ENCODE results near the gene CNNM1.

Gene CNNM1

DNA sequence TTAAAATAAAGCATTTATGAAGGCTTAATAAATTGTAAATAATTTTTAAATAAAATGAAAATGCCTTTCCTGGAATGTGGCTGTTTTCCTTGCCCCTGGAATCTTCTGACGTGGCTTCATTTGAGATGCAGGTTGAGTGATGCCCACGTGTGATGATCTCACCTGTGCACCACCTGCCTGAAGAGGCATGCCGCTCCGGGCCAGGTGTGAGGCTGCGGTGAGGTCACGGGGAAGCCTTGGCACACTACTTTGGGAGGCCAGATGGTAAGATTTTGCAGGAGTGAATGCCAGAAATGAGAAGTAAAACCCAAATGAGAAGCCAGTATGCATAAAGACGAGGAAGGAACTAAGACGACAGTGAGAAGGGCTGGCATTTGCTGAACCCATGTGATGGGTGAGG is 65.1 kb downstream of the CNNM1 start:
- Histone ChIP-seq H2BK12ac (ENCODE audit: low read length) (no peak overlapping the region), H3K18ac (ENCODE audit: low read length) (no peak overlapping the region), H2AFZ (ENCODE audit: insufficient read depth, low read length, poor library complexity) (no peak overlapping the region), H3K9ac (ENCODE audit: low read length) (no peak overlapping the region), H3K79me2 (ENCODE audit: control insufficient read depth, insufficient read depth, low read length, poor library complexity) (no peaks in the 10 kb centered on the region), H2BK5ac (ENCODE audit: low read depth, low read length, poor library complexity) (no peak overlapping the region), H3K4me2 (ENCODE audit: low read length) (no peak overlapping the region), H3K27me3 (ENCODE audit: insufficient read depth, low read length) (no peaks in the 10 kb centered on the region), H4K91ac (ENCODE audit: low read depth, low read length) (no peak overlapping the region), H3K4me1 (ENCODE audit: control insufficient read depth in 1 of 2, insufficient read depth in 2 of 2, low read length in 2 of 2) (peaks cover 13 to 25% of the 10 kb centered on the region in 2 experiments), H3K9me3 (ENCODE audit: insufficient read depth, low read depth, low read length) (no peaks in the 10 kb centered on the region), H3K36me3 (ENCODE audit: control insufficient read depth in 1 of 2, insufficient read depth in 2 of 2, low read length in 2 of 2) (peaks cover 4 to 5% of the 10 kb centered on the region in 2 experiments), H4K8ac (ENCODE audit: low read depth, low read length) (no peak overlapping the region), H3K23ac (ENCODE audit: low read length) (no peak overlapping the region), H4K12ac (ENCODE audit: low read depth, low read length) (no peak overlapping the region), H3K27ac (ENCODE audit: low read depth, low read length) (no peak overlapping the region), H2AK5ac (ENCODE audit: low read length) (no peak overlapping the region), H3K4me3 (ENCODE audit: low read depth, low read length) (no peak overlapping the region), H3K4ac (ENCODE audit: low read depth, low read length) (no peak overlapping the region), H2BK120ac (ENCODE audit: insufficient read depth, low read length, poor library complexity) (no peak overlapping the region), H3K14ac (ENCODE audit: low read length) (no peak overlapping the region), H3K79me1 (ENCODE audit: low read length) (peaks cover 10% of the 10 kb centered on the region)
- WGBS (ENCODE audit: extremely low coverage, insufficient coverage, insufficient read length) = no CpG with 5 or more reads among the region's 8 CpGs
- DNase-seq = peak in 1 of 2 donors; percentile 11

DNA sequence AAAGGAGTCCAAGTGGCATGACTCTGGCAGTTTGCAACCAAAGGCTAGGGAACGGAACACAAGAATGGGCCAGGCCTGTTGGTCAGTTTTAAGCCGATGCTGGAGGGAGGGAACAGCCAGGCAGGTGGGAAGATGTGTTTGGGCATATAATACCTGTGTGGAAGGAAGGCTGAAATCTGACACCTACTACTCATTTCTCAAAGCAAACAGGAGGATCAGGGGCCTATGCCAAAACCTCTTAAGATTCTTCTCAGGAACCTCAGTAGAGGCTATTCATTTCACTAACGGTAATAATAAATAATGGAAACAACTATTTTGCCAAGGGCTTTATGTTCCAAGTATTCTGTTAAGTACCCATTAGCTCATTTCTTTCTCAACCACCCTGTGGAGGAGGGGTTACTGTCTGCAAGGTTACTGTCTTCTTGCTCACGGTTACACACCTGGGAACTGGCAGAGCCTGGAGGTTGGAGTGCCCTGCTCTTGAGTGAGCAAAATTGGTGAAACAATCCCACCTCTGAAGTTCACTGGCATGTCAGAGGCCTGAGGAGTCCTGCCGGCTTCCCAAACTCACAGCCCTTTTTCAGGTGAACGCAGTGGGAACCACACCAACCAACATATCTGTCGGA is 65.7 kb downstream of the CNNM1 start:
- Histone ChIP-seq H3K4me1 (ENCODE audit: control insufficient read depth in 1 of 2, insufficient read depth in 2 of 2, low read length in 2 of 2) (peaks cover 13 to 25% of the 10 kb centered on the region in 2 experiments), H3K36me3 (ENCODE audit: control insufficient read depth in 1 of 2, insufficient read depth in 2 of 2, low read length in 2 of 2) (peaks cover 4 to 7% of the 10 kb centered on the region in 2 experiments), H2AFZ (ENCODE audit: insufficient read depth, low read length, poor library complexity) (no peak overlapping the region), H2BK5ac (ENCODE audit: low read depth, low read length, poor library complexity) (no peak overlapping the region), H2AK5ac (ENCODE audit: low read length) (no peak overlapping the region), H3K4me2 (ENCODE audit: low read length) (no peak overlapping the region), H3K18ac (ENCODE audit: low read length) (no peak overlapping the region), H3K27me3 (ENCODE audit: insufficient read depth, low read length) (no peaks in the 10 kb centered on the region), H3K14ac (ENCODE audit: low read length) (no peak overlapping the region), H4K91ac (ENCODE audit: low read depth, low read length) (no peak overlapping the region), H3K23ac (ENCODE audit: low read length) (no peak overlapping the region), H3K4ac (ENCODE audit: low read depth, low read length) (no peak overlapping the region), H3K9ac (ENCODE audit: low read length) (no peak overlapping the region), H3K27ac (ENCODE audit: low read depth, low read length) (no peak overlapping the region), H3K4me3 (ENCODE audit: low read depth, low read length) (no peak overlapping the region), H4K12ac (ENCODE audit: low read depth, low read length) (no peak overlapping the region), H3K79me1 (ENCODE audit: low read length) (peaks cover 10% of the 10 kb centered on the region), H3K9me3 (ENCODE audit: insufficient read depth, low read depth, low read length) (no peaks in the 10 kb centered on the region), H2BK120ac (ENCODE audit: insufficient read depth, low read length, poor library complexity) (no peak overlapping the region), H4K8ac (ENCODE audit: low read depth, low read length) (no peak overlapping the region), H3K79me2 (ENCODE audit: control insufficient read depth, insufficient read depth, low read length, poor library complexity) (no peaks in the 10 kb centered on the region), H2BK12ac (ENCODE audit: low read length) (peak overlapping the region; percentile 29)
- WGBS (ENCODE audit: extremely low coverage, insufficient coverage, insufficient read length) = no CpG with 5 or more reads among the region's 7 CpGs
- no peak for DNase-seq

DNA sequence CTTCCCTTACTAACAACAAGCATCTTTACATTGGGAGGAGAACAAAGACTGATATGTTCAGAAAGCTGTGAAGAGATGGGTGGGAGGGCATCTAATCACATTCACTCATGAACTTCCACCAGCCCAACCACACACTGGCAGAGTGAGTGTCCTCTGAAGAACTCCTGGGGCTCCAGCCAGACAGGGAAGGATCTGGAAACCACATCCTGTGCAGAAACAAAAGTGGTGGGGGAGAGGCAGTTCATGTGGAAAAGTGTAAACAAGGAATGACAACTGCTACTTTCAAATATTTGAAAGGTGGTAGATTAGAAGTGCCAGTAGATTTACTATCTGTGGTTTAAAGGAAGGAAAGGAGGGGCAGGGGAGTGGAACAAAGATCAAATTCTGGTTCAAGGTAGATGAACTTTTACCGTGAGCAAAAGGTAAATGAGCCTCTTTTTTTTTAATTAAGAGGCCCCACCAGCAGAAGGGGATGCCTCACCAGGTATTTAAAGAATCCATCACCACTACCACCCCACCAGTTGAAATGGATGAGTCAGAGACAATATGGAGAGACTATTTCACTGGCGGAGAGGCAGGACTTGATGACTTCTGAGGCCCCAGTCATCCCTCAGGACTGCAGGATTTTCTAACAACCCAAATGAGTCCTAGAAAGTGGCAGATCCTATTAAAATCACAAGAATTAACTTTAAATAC is 66.7 kb downstream of the CNNM1 start:
- Histone ChIP-seq H3K79me2 (ENCODE audit: control insufficient read depth, insufficient read depth, low read length, poor library complexity) (no peaks in the 10 kb centered on the region), H3K23ac (ENCODE audit: low read length) (no peak overlapping the region), H3K4ac (ENCODE audit: low read depth, low read length) (no peak overlapping the region)

DNA sequence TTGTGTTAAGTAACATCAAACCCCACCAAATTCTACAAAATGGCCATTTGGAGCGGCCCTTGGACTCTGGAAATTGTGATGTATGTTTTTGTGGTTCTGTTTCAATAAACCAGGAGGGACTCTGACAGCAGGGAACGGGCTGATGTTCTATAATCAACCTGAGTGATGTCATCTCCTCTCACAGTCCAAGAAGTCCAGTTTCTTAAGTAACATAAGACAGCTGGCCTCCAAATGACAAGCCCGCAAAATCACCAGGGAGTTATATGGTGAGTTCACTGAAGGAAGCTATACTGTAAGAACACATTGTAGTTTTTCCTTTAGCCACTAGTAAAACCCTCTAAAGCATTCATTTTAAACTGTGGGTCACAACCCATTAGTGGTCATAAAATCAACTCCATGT is 67.3 kb downstream of the CNNM1 start:
- no peak overlapping the region for H3K4me3 ChIP-seq (ENCODE audit: low read depth, low read length)
- no peak for DNase-seq
- peaks cover 7 to 11% of the 10 kb centered on the region in 2 experiments for H3K36me3 ChIP-seq (ENCODE audit: control insufficient read depth in 1 of 2, insufficient read depth in 2 of 2, low read length in 2 of 2)
- no peak overlapping the region for H2BK120ac ChIP-seq (ENCODE audit: insufficient read depth, low read length, poor library complexity)
- peak overlapping the region; percentile 31 for H3K27ac ChIP-seq (ENCODE audit: low read depth, low read length)
- WGBS (ENCODE audit: extremely low coverage, insufficient coverage, insufficient read length) = no CpG with 5 or more reads among the region's 3 CpGs
- no peak overlapping the region for H4K12ac ChIP-seq (ENCODE audit: low read depth, low read length)
- no peak overlapping the region for H3K14ac ChIP-seq (ENCODE audit: low read length)
- no peaks in the 10 kb centered on the region for H3K9me3 ChIP-seq (ENCODE audit: insufficient read depth, low read depth, low read length)
- peaks cover 9% of the 10 kb centered on the region for H3K79me1 ChIP-seq (ENCODE audit: low read length)
- no peak overlapping the region for H3K23ac ChIP-seq (ENCODE audit: low read length)
- H3K4ac ChIP-seq (ENCODE audit: low read depth, low read length) = no peak overlapping the region
- H3K18ac ChIP-seq (ENCODE audit: low read length) = no peak overlapping the region
- no peak overlapping the region for H4K91ac ChIP-seq (ENCODE audit: low read depth, low read length)
- H3K4me1 ChIP-seq (ENCODE audit: control insufficient read depth in 1 of 2, insufficient read depth in 2 of 2, low read length in 2 of 2) = peaks cover 11 to 22% of the 10 kb centered on the region in 2 experiments
- no peaks in the 10 kb centered on the region for H3K27me3 ChIP-seq (ENCODE audit: insufficient read depth, low read length)
- no peak overlapping the region for H2AFZ ChIP-seq (ENCODE audit: insufficient read depth, low read length, poor library complexity)
- H2BK5ac ChIP-seq (ENCODE audit: low read depth, low read length, poor library complexity) = no peak overlapping the region
- H2AK5ac ChIP-seq (ENCODE audit: low read length) = no peak overlapping the region
- H4K8ac ChIP-seq (ENCODE audit: low read depth, low read length) = no peak overlapping the region
- H3K4me2 ChIP-seq (ENCODE audit: low read length) = no peak overlapping the region
- H3K9ac ChIP-seq (ENCODE audit: low read length) = no peak overlapping the region
- no peak overlapping the region for H2BK12ac ChIP-seq (ENCODE audit: low read length)
- no peaks in the 10 kb centered on the region for H3K79me2 ChIP-seq (ENCODE audit: control insufficient read depth, insufficient read depth, low read length, poor library complexity)

More for the DNA sequence above, 66.7 kb downstream of the CNNM1 start:
- peaks cover 10% of the 10 kb centered on the region for H3K79me1 ChIP-seq (ENCODE audit: low read length)
- H4K8ac ChIP-seq (ENCODE audit: low read depth, low read length) = no peak overlapping the region
- H3K4me2 ChIP-seq (ENCODE audit: low read length) = peak overlapping the region; percentile 6
- no peak overlapping the region for H2BK12ac ChIP-seq (ENCODE audit: low read length)
- no peak overlapping the region for H3K9ac ChIP-seq (ENCODE audit: low read length)
- no peak overlapping the region for H2AFZ ChIP-seq (ENCODE audit: insufficient read depth, low read length, poor library complexity)
- WGBS (ENCODE audit: extremely low coverage, insufficient coverage, insufficient read length) = no CpG with 5 or more reads among the region's 2 CpGs
- H3K27ac ChIP-seq (ENCODE audit: low read depth, low read length) = peak overlapping the region; percentile 31
- no peak overlapping the region for H2AK5ac ChIP-seq (ENCODE audit: low read length)
- H2BK5ac ChIP-seq (ENCODE audit: low read depth, low read length, poor library complexity) = peak overlapping the region; percentile 26
- H3K27me3 ChIP-seq (ENCODE audit: insufficient read depth, low read length) = no peaks in the 10 kb centered on the region
- peaks cover 13 to 25% of the 10 kb centered on the region in 2 experiments for H3K4me1 ChIP-seq (ENCODE audit: control insufficient read depth in 1 of 2, insufficient read depth in 2 of 2, low read length in 2 of 2)
- H3K14ac ChIP-seq (ENCODE audit: low read length) = no peak overlapping the region
- no peak for DNase-seq
- no peaks in the 10 kb centered on the region for H3K9me3 ChIP-seq (ENCODE audit: insufficient read depth, low read depth, low read length)
- no peak overlapping the region for H4K12ac ChIP-seq (ENCODE audit: low read depth, low read length)
- no peak overlapping the region for H3K18ac ChIP-seq (ENCODE audit: low read length)
- no peak overlapping the region for H4K91ac ChIP-seq (ENCODE audit: low read depth, low read length)
- H3K4me3 ChIP-seq (ENCODE audit: low read depth, low read length) = no peak overlapping the region
- H3K36me3 ChIP-seq (ENCODE audit: control insufficient read depth in 1 of 2, insufficient read depth in 2 of 2, low read length in 2 of 2) = peaks cover 4 to 11% of the 10 kb centered on the region in 2 experiments
- H2BK120ac ChIP-seq (ENCODE audit: insufficient read depth, low read length, poor library complexity) = no peak overlapping the region

All from trophoblast cell (in vitro differentiated cells and primary cell).